Embryonic facial prominence (tissue), 1 donor: ENCODE results near the gene GRHL3.

Experiments
- DNase-seq: peaks from one replicate; pipeline ENCODE4 v3.0.0-alpha.2; 2016; ENCODE audit errors: extremely low spot score

The GRHL3 gene

GRCh38 chr1:24343412-24344089 is 24.4 kb downstream of the GRHL3 start:
- no peak for DNase-seq

DNA sequence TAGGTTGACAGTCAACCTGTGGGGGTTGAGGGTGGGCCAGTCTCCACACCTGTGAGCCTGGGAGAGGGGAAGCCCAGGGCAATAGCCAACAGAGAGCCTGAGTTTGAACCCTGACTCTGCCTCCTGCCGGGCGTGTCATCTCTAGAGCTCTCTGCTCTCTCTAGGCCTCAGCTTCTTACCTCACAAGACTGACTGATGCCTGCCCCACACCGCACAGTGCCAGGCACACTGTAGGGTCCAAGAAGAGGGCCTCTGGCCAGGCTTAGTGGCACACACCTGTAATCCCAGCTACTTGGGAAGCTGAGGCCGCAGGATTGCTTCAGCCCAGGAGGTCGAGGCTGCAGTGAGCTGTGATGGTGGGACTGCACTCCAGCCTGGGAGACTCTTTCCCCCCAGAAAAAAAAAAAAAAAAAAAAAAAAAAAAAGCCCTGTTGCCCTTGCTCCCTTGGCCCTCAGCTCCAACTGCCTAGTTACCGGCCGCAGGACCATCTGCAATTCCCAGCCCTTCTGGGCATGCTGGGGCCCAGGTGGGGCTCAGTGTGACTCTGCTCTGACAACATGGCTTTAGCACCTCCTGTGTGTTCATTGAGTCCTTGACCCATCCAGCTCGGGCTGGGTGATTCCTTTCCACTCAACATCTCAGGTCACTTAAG is 25.1 kb downstream of the GRHL3 start:
- no peak for DNase-seq

DNA sequence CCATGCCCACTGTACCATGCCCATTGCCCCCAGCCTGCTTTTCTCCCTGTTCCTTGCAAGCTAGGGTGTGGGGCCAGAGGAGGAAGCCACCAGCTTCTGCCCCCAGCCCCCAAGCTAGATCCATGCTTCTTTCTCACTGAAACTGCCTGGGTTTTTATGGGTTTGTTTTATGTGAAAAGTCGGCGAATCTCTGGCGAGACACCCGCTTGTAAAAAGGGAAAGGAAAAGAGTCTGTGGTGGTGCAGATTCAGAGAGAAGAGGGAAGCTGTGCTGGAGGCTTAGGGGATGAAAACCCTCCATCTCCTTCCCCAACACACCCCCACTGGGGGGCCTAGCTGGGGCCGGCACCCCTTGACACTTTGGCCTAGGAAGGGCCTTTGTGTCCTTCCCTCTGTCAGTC is 26.2 kb downstream of the GRHL3 start:
- DNase-seq: no peak

GRCh38 chr1:24347159-24347934 is 28.2 kb downstream of the GRHL3 start:
- DNase-seq: no peak

GRCh38 chr1:24348196-24348595 is 29.0 kb downstream of the GRHL3 start:
- DNase-seq: no peak

- DNase-seq: no peak
Observed at GRCh38 chr1:24349891-24350290, 30.7 kb downstream of the GRHL3 start.

DNA sequence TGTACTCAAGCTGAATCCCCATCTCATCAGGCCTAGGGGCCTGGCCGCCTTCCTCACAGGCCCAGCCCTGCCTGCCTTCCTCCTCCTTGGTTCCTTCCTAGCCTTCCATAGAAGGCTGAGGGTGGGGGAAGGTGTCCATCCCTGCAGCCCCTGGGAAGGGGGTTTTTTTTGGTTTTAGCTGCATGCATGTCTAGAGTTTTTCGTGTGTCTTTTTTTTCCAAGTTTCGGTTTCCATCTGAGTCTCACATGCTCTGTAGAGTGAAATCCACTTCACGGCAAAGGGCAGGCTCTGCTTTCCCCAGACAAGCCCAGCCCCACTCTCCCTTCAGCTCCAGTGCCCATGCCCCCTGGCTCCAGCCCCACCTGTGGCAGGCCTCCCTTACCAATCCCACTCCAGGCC is 32.1 kb downstream of the GRHL3 start:
- no peak for DNase-seq

GRCh38 chr1:24351918-24352627 is 32.9 kb downstream of the GRHL3 start:
- DNase-seq: no peak

GRCh38 chr1:24353292-24353891 is 34.2 kb downstream of the GRHL3 start:
- no peak for DNase-seq

DNA sequence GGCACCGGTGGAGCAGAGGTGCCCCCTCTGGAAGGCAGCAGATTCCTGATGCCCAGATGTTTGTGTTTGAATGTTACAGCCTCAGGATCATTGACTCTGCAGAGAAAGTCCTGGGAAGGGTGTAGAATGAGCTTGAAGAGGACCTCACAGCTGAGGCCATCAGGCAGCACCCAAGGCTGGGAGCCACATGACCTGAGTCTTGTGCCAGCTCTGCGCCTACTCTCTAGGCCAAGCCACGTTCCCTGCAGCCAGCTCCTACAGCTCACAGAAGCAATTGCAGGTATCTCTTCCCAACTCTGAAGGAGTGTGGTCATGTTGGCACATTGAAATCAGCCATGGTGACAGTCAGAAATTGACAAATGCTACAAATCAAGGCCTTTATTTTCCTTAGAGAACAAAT is 36.3 kb downstream of the GRHL3 start:
- no peak for DNase-seq

- no peak for DNase-seq
Observed at GRCh38 chr1:24357038-24357437, 37.9 kb downstream of the GRHL3 start.

GRCh38 chr1:24360681-24361080 is 41.5 kb downstream of the GRHL3 start:
- DNase-seq: no peak

- no peak for DNase-seq
Observed at GRCh38 chr1:24361811-24362210, 42.7 kb downstream of the GRHL3 start.

DNA sequence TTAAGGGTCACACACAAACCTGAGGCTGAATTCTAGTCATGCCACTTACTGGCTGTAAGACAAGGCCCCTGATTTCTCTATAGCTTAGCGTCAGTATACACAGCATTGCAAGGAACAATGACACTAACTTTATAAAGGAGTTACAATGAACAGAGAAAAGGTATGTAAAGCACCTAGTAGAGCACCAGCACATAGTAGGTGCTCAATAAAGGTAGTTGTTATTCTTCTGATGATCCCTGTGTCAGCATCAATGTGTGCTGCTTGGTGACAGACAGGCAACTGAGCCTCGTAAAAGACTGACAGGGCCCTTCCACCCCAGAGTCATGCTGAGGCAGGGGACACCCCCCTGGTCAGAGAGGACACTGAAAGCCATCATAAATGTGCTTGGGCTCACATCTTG is 43.2 kb downstream of the GRHL3 start:
- no peak for DNase-seq

DNA sequence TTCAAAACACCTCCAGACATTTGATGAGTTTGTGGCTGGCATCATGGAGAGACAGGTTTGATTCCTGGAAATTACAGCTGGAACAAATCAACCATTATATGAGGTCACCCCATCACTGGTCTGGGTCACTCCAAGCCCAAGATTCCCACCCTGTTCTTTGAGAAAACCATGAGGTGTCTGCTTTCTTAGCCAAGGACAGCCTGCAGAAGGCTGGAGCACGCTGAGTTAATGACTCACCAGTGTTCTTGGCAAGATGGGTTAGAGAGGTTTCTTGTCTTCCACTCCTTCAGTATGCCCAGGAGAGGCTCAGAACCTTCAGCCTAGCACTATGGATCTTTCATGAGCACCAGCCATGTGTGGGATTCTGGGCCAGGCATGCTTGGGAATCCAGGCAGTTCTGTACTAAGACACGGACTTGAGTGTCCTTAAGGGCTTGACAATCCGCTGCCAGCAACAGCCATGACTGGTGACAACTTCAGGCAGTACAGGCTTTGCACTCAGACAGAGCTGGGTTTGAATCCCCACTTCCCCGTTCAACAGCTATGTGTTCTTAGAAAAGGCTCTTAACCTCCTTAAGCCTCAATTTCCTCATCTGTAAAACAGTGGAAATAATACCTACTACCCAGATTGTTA is 43.9 kb downstream of the GRHL3 start:
- DNase-seq: no peak

DNA sequence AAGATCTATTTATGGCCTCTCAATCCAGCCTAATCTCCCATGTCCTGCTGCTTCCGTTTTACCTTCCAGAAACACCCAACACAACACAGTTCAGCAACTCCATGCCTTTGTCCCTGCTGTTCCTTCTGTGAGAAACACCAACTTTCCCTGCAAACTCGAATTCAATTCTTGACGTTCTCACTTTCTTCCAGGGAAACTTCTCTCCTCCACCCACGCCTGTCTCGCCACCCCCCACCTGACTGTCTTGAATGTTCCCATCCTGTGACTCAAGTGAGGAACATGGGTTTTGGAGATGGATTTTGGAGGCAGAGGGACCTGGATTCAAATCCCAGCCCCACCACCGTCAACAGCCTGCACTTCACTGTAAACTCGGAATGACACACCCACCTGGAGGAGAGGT is 44.8 kb downstream of the GRHL3 start:
- DNase-seq: no peak

- no peak for DNase-seq
Observed at GRCh38 chr1:24364605-24364974, 45.4 kb downstream of the GRHL3 start.

DNA sequence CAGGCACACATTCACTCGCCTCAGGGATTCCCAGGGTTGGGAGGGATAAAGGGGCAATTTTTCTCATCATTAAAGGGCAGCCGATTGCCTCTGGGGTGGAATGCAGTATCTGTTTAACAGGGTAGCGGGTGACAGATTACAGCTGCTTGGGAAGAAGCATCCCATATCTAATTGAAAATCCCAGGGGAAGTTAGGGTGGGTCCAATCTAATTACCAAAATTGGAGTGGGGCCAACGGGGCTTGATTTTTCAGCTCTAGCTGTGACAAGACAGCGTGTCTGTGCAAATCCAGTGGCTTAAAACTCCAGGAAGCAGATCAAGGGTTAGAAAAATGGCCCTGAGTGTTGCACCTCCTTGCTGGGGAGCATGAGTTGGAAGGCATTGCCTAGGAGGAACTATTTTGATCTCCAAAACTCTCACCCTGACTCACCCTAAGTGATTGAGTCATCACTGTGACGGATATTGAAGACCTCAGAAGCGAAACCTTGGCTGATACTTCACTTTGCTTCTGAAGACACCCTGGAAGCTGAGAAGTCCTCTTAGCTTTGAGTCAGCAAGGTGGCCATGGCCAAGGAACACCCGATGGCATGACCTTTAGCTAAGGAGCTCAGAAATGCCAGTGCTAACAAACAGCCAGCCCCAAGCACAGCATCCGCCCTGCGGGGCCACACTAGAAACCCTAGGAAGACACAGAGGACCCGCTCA is 46.0 kb downstream of the GRHL3 start:
- DNase-seq: no peak

GRCh38 chr1:24366707-24367106 is 47.5 kb downstream of the GRHL3 start:
- DNase-seq: no peak

- no peak for DNase-seq
Observed at GRCh38 chr1:24369199-24369598, 50.0 kb downstream of the GRHL3 start.

DNA sequence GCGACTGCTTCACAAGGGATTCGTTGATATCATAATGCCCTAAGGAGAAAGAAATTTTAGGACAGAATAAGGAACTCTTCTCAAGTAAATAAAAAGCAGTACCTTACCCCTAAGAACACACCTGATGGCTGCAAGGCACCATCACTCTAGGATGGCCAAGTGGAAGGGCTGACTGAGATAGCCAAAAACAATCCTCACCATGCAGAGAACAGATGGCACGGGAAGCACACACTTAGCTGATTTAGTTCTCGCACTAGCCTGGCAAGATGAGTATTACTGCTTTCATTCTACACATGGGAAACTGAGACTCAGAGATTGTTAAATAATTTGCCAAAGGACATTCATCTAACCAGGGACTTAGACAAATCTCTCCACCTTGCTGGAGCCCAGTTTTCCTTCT is 50.6 kb downstream of the GRHL3 start:
- DNase-seq: no peak
